Dendritic cell treated with granulocyte-macrophage colony-stimulating factor and Interleukin-4, amounts not matched to agents 40 ng/mL and 50 ng/mL, for 4 days (primary cell): Measurements from ENCODE around the gene HSPD1.

Experiments used
- H3K27ac Mint-ChIP-seq: one replicate; pipeline ENCODE4 v1.8.0; 2022; ENCODE audit warnings: mild to moderate bottlenecking, mixed read lengths
- H3K27me3 Mint-ChIP-seq: one replicate; pipeline ENCODE4 v1.8.0; 2022; ENCODE audit warnings: mild to moderate bottlenecking, mixed read lengths
- H3K36me3 Mint-ChIP-seq: one replicate; pipeline ENCODE4 v1.8.0; 2022; ENCODE audit warnings: low read depth, mixed read lengths
- H3K4me1 Mint-ChIP-seq: one replicate; pipeline ENCODE4 v1.8.0; 2022; ENCODE audit warnings: low read depth, mixed read lengths
- H3K4me3 Mint-ChIP-seq: one replicate; pipeline ENCODE4 v1.8.0; 2022; ENCODE audit warnings: mild to moderate bottlenecking, moderate library complexity, mixed read lengths
- H3K9me3 Mint-ChIP-seq: one replicate; pipeline ENCODE4 v1.8.0; 2022; ENCODE audit warnings: mixed read lengths
- intact Hi-C: fragments of 100-400 bp; cut with micrococcal nuclease; formaldehyde crosslinking; loops from one replicate; pipeline ENCODE4 v1.15.0; 2022

Gene HSPD1

GRCh38 chr2:197499594-197500502 lies at the start of gene HSPD1, which contains the start of gene HSPE1:
HSPD1 (minus strand) TSS chr2:197499840; CDS start chr2:197498848, 992 bp downstream.
HSPE1 (plus strand) TSS chr2:197500379; CDS start chr2:197500437, 58 bp downstream.
- H3K36me3 Mint-ChIP-seq: peaks cover 84% of the 10 kb centered on the region
- peak within 1 kb of the TSS; percentile 94 for H3K27ac Mint-ChIP-seq
- H3K27me3 Mint-ChIP-seq: no peaks in the 10 kb centered on the region
- H3K4me1 Mint-ChIP-seq: peaks cover 36% of the 10 kb centered on the region
- intact Hi-C loops: loop anchor here (1.0 to 5.0 kb wide), 7 partner anchors 15 to 607 kb away; partner anchors contain the start of genes COQ10B and SF3B1
- no peaks in the 10 kb centered on the region for H3K9me3 Mint-ChIP-seq
- H3K4me3 Mint-ChIP-seq: peak within 1 kb of the TSS; percentile 83

DNA sequence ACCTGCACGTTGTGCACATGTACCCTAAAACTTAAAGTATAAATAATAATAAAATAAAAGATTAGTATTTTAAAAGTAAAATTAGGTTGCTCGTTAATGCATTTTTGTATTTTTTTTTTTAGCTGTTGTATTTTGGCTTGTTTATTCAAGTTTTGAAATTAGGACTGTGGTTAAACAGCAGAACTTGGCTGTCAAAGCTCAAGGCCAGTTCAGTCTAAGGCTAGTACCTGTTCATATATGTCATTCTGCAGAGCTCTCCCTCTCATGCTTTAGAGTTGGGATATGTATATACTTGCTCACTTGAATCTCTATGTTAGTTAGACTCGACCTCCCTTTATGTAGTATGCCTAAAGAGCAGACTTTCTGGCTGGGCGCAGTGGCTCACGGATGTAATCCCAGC lies 48.9 kb upstream of the HSPD1 start:
- Mint-ChIP-seq H3K9me3 (no peaks in the 10 kb centered on the region), H3K27ac (no peak overlapping the region), H3K36me3 (peaks cover 67% of the 10 kb centered on the region), H3K27me3 (no peaks in the 10 kb centered on the region), H3K4me3 (no peak overlapping the region), H3K4me1 (no peaks in the 10 kb centered on the region)
- intact Hi-C loops: loop anchor here (10.0 kb wide), 1 partner anchor 764 kb away; no protein-coding TSS in a partner anchor

- intact Hi-C loops: loop anchor here (10.0 kb wide), 1 partner anchor 763 kb away; no protein-coding TSS in a partner anchor
- H3K27me3 Mint-ChIP-seq: no peaks in the 10 kb centered on the region
- H3K27ac Mint-ChIP-seq: no peak overlapping the region
- H3K9me3 Mint-ChIP-seq: no peaks in the 10 kb centered on the region
- peaks cover 67% of the 10 kb centered on the region for H3K36me3 Mint-ChIP-seq
- no peak overlapping the region for H3K4me3 Mint-ChIP-seq
- no peaks in the 10 kb centered on the region for H3K4me1 Mint-ChIP-seq
Observed at GRCh38 chr2:197547163-197547900, 47.7 kb upstream of the HSPD1 start.

DNA sequence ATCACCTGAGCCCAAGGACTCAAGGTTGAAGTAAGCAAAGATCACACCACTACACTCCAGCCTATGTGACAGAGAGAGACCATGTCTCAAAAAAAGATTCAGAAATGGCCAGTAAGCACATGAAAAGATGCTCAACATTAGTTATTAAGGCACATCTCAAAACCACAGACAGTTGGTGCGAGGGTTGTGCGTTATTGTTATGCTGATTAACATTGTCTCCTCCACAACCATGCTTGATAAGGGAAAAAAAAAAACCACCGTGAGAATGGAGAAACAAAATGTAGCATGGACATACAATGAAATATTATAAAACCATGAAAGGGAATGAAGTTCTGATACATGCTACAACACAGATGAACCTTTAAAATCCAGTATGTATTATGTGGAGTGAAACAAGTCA lies 43.6 kb upstream of the HSPD1 start:
- H3K36me3 Mint-ChIP-seq: peaks cover 79% of the 10 kb centered on the region
- H3K27ac Mint-ChIP-seq: no peak overlapping the region
- H3K4me1 Mint-ChIP-seq: no peaks in the 10 kb centered on the region
- intact Hi-C loops: loop anchor here (10.0 kb wide), 1 partner anchor 758 kb away; no protein-coding TSS in a partner anchor
- H3K9me3 Mint-ChIP-seq: no peaks in the 10 kb centered on the region
- no peaks in the 10 kb centered on the region for H3K27me3 Mint-ChIP-seq
- H3K4me3 Mint-ChIP-seq: no peak overlapping the region

DNA sequence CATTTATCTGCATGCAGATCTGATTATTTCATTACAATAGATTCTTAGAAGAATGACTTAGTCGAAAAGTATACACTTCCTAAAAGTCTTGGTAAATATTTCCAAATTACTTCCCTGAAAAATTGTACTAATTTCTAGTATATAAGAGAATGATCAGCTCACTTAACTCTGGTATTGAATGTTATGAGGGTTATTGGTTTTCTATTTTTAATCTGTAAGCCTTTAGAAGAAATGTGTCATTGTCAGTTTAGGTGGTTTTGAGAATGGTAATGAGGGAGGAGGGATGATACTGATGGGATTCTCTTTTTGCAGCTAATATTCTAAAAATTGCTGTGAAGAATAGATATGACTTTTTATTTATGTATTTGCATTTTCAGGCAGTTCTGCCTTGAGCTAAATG lies 40.1 kb upstream of the HSPD1 start:
- H3K36me3 Mint-ChIP-seq: peaks cover 92% of the 10 kb centered on the region
- no peak overlapping the region for H3K27ac Mint-ChIP-seq
- intact Hi-C loops: loop anchor here (10.0 kb wide), 1 partner anchor 755 kb away; no protein-coding TSS in a partner anchor
- H3K4me1 Mint-ChIP-seq: no peaks in the 10 kb centered on the region
- H3K9me3 Mint-ChIP-seq: no peaks in the 10 kb centered on the region
- no peak overlapping the region for H3K4me3 Mint-ChIP-seq
- no peaks in the 10 kb centered on the region for H3K27me3 Mint-ChIP-seq

DNA sequence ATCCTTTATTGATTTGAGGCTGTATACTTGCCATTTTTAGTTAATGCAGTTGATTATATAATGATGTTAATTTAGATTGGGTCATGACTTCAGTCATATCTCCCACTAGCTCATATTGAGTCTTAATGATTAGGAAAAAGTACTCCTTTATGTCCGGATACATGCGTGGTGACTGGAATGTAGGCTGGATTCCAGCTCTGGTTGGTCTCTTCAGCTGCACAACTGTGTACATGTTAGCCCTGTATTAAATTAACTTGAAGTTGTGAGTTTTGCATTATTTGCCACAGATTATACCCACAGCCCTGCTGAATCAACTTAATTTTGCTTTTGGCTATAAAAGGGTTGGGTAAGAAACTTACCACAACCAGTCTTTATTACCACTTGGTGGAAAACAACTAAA lies 38.8 kb upstream of the HSPD1 start:
- H3K27me3 Mint-ChIP-seq: no peaks in the 10 kb centered on the region
- intact Hi-C loops: no loop called here
- H3K4me1 Mint-ChIP-seq: no peaks in the 10 kb centered on the region
- no peak overlapping the region for H3K27ac Mint-ChIP-seq
- no peak overlapping the region for H3K4me3 Mint-ChIP-seq
- H3K9me3 Mint-ChIP-seq: no peaks in the 10 kb centered on the region
- H3K36me3 Mint-ChIP-seq: peaks cover 88% of the 10 kb centered on the region

DNA sequence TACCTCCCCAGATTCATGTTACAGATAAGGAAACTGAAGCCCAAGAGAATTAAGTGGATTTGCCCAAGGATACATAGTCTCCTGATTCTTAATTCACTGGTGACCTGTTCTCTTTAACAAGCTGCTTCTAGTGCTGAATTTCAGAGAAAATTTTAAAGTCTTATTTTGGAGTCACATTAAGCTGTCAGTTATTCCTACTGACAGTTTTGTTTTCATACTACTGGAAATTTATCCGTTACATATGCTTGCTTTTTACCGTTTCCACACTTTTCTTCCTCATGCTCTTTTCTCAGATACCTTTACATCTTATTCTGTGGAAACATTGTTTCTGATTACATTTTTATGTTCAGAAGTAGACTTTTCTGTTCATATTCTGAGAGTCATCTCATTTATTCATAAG lies 17.5 kb upstream of the HSPD1 start:
- intact Hi-C loops: loop anchor here (5.0 kb wide), 1 partner anchor 190 kb away; the partner anchor contains the start of gene MARS2
- H3K4me3 Mint-ChIP-seq: peak overlapping the region; percentile 97
- no peaks in the 10 kb centered on the region for H3K27me3 Mint-ChIP-seq
- peak overlapping the region; percentile 94 for H3K27ac Mint-ChIP-seq
- peaks cover 24% of the 10 kb centered on the region for H3K4me1 Mint-ChIP-seq
- no peaks in the 10 kb centered on the region for H3K9me3 Mint-ChIP-seq
- peaks cover 45% of the 10 kb centered on the region for H3K36me3 Mint-ChIP-seq

DNA sequence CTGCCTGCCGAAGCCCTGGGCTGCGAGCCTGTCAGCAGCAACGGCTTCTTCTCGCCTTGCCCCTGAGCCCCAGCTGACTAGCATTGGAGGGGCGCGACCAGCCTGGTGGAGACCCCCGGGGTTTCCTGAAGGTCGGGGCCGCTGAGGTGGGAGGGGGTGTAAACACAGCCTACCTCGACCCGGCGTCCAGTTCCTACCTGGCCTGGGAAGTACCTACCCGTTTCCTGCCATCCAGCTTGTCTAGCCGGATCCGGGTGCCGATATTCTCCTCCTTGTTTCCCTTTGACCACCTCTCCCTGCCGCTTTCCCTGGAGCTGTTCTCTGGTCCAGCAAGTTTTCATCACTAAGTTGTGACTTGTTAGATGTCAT lies 16.7 kb upstream of the HSPD1 start:
- Mint-ChIP-seq H3K4me1 (peaks cover 24% of the 10 kb centered on the region), H3K27ac (peak overlapping the region; percentile 94)
- intact Hi-C loops: loop anchor here (5.0 kb wide), 1 partner anchor 191 kb away; the partner anchor contains the start of gene MARS2

DNA sequence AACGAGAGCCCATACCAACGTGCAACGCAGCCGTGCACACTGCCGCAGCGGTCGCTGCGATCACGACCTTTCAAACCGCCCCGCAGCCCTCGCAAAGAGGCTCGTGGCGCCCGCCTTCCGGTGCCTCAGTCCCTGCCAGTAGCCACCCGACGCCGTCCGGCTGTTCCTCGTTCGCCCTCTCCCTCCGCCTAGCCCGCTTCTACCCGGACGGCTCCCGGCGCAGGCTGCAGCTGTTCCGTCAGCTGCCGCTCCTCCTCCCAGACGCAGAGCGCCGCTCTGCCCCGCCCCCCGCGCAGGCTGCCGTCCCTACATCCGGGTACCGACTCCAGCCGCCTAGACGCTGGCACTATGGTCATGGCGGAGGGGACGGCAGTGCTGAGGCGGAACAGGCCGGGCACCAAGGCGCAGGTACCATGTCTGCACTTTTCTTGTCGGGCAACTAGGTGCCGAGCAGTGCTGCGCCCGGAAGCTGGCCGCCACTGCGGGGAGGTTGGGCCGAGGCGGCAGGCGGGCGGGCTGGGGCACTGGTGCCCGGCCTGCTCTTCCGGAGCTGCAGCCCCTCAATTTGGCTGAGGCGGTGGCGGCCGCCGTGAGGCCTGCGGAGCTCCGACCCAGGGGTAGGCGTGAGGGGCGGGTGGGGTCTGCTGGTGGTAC lies 16.2 kb upstream of the HSPD1 start, which contains the start of gene MOB4:
TSS of gene MOB4 (plus strand) at position 328 of the 654 bp plus-strand sequence. CDS start at position 349, 21 bp downstream.
- H3K4me1 Mint-ChIP-seq: peaks cover 19% of the 10 kb centered on the region
- H3K27ac Mint-ChIP-seq: peak within 1 kb of the TSS; percentile 94
- no peaks in the 10 kb centered on the region for H3K9me3 Mint-ChIP-seq
- intact Hi-C loops: loop anchor here (1.0 to 5.0 kb wide), 2 partner anchors 16 to 191 kb away; partner anchors contain the start of genes HSPE1 and MARS2
- peak within 1 kb of the TSS; percentile 97 for H3K4me3 Mint-ChIP-seq
- H3K36me3 Mint-ChIP-seq: peaks cover 38% of the 10 kb centered on the region
- H3K27me3 Mint-ChIP-seq: no peaks in the 10 kb centered on the region

More for the DNA sequence above, 16.7 kb upstream of the HSPD1 start:
- peak overlapping the region; percentile 97 for H3K4me3 Mint-ChIP-seq
- H3K9me3 Mint-ChIP-seq: no peaks in the 10 kb centered on the region
- no peaks in the 10 kb centered on the region for H3K27me3 Mint-ChIP-seq
- H3K36me3 Mint-ChIP-seq: peaks cover 44% of the 10 kb centered on the region

- peaks cover 18% of the 10 kb centered on the region for H3K4me1 Mint-ChIP-seq
- intact Hi-C loops: loop anchor here (1.0 to 5.0 kb wide), 2 partner anchors 15 to 192 kb away; partner anchors contain the start of genes HSPE1 and MARS2
- H3K27ac Mint-ChIP-seq: peak overlapping the region; percentile 94
- no peaks in the 10 kb centered on the region for H3K27me3 Mint-ChIP-seq
- H3K9me3 Mint-ChIP-seq: no peaks in the 10 kb centered on the region
- H3K36me3 Mint-ChIP-seq: peaks cover 33% of the 10 kb centered on the region
- H3K4me3 Mint-ChIP-seq: peak overlapping the region; percentile 97
Observed at GRCh38 chr2:197515315-197515738, 15.7 kb upstream of the HSPD1 start.

GRCh38 chr2:197514754-197515153 lies 15.1 kb upstream of the HSPD1 start:
- Mint-ChIP-seq H3K9me3 (no peaks in the 10 kb centered on the region), H3K27me3 (no peaks in the 10 kb centered on the region), H3K27ac (peak overlapping the region; percentile 94), H3K36me3 (peaks cover 28% of the 10 kb centered on the region), H3K4me1 (peaks cover 18% of the 10 kb centered on the region), H3K4me3 (peak overlapping the region; percentile 97)
- intact Hi-C loops: loop anchor here (1.0 to 5.0 kb wide), 2 partner anchors 14 to 193 kb away; partner anchors contain the start of genes HSPE1 and MARS2

DNA sequence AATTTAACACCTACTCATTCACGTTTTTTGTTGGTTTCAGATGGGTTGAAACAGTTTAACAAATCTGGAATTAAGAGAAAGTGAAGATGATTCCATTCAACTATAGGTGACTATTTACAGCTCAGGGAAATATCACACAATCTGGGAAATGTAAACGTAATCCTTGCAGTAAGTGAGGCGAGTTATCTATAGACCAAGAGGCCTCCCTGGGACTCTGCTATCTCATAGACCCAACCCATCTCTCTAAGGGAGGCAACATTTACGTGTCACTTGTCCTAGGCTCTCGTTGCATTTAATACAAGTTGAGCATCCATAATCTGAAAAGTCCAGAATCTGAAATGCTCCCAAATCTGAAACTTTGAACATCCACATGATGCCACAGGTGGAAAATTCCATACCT lies 14.3 kb upstream of the HSPD1 start:
- Mint-ChIP-seq H3K27ac (no peak overlapping the region), H3K36me3 (peaks cover 27% of the 10 kb centered on the region), H3K9me3 (no peaks in the 10 kb centered on the region), H3K4me3 (no peak overlapping the region), H3K27me3 (no peaks in the 10 kb centered on the region), H3K4me1 (peaks cover 18% of the 10 kb centered on the region)
- intact Hi-C loops: no loop called here

GRCh38 chr2:197506658-197507057 lies 7.0 kb upstream of the HSPD1 start:
- Mint-ChIP-seq H3K27ac (no peak overlapping the region), H3K36me3 (peaks cover 36% of the 10 kb centered on the region), H3K4me3 (no peak overlapping the region), H3K9me3 (no peaks in the 10 kb centered on the region), H3K27me3 (no peaks in the 10 kb centered on the region), H3K4me1 (peaks cover 9% of the 10 kb centered on the region)
- intact Hi-C loops: no loop called here
